Measurements from ENCODE around the gene PPP2R1B.

- TF ChIP-seq CTCF (IDR thresholded peaks at IDR 0.05) = no peak
- no peak for TF ChIP-seq EZH2 (IDR thresholded peaks at IDR 0.05; ENCODE audit: borderline replicate concordance, insufficient read depth, low read depth, low read length, poor library complexity, severe bottlenecking)
Observed at GRCh38 chr11:111680486-111681175, 85.6 kb downstream of the PPP2R1B start.
